HG03469 (cell line): ENCODE results near the gene CCM2.

Experiments
- ATAC-seq: cut with Tn5 transposase; IDR thresholded peaks from one replicate; pipeline ENCODE4 v1.9.1; 2021; ENCODE audit warnings: mild to moderate bottlenecking, moderate library complexity, moderate number of reproducible peaks; ENCODE audit not compliant: unreplicated experiment

CCM2 gene

DNA sequence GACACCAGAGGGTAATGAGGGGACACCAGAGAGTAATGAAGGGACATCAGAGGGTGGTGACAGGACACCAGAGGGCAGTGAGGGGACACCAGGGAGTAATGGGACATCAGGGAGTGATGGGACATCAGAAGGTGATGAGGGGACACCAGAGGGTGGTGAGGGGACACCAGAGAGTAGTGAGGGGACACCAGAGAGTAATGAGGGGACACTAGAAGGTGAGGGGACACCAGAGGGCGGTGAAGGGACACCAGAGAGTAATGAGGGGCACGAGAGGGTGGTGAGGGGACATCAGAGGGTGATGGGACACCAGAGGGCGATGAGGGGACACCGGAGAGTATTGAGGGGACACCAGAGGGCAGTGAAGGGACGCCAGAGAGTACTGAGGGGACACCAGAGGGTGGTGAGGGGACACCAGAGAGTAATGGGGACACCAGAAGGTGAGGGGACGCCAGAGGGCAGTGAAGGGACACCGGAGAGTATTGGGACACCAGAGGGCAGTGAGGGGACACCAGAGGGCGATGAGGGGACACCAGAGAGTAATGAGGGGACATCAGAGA is 78.2 kb downstream of the CCM2 start:
- ATAC-seq = no peak

DNA sequence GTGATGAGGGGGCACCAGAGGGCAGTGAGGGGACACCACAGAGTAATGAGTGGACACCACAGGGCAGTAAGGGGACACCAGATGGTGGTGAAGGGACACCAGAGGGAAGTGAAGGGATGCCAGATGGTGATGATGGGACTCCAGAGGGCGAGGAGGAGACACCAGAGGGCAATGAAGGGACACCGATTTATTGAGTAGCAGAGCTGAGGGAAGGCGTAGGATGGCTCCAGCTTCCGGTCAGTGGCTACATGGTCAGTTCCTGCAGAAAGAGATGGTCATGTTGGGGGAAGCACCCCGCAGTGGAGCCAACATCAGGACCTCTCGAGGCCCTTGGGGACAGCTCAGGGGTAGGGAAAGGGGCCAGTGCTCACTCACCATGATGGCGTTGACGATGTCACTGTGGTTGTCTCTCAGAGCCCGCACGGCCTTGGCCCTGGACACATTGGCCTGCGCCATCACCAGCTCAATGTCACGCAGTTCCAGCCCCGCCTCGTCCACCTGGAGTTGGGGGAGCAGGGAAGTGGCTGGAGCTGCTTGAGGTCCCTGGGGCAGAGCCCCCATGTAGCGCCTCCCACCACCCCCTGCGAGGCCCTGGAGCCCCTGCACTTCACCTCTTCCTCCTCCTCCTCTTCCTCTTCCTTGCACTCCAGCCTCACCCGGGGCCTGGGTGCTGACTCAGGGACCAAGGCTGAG is 80.4 kb downstream of the CCM2 start:
- no peak for ATAC-seq

DNA sequence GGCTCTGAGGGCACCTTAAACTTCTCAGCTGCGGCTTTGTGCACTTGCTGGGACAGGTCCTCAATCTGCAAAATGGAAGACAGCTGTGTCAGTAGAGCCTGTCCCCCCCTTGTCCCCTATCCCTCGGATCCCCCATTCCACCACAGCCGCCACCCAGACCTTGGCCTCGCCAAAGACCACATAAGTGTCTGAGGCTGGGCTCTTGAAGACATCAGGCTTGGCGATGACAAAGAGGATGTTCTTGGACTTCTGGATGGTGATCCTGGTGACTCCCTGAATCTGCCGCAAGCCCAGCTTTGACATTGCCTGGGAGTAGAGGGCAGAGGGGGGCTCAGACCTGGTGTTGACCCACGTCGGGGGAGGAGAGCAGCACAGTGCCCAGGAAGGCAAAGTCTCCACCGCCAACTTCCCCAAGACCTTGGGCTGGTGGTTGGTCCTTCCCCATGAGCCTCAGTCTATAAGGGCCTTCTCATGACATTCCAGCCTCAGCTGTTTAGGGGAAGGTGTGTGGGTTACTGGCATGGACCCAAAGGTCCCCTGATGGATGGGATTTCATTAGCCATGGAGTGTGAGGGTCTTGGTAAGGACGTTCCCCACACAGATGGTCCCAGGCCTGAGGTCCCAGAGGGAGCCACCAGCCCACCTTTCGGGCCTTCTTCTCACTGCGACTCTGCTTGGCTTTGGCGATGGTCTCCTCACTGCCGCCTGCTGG is 81.1 kb downstream of the CCM2 start:
- ATAC-seq = no peak

DNA sequence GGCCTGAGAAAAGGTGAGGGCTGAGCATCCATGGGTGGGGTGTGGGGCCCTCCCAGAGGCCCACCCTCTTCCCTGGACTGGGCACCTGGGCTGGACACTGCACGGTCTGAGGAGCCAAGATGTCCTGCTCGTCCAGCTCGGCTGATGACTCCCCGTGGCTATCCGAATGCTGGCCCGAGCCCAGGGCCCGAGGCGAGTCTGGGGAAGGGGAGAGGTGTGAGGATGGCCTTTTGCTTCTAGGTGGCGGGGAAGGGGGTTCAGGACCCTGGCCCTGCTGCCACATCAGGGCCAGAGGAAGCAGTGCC is 81.6 kb downstream of the CCM2 start:
- no peak for ATAC-seq

DNA sequence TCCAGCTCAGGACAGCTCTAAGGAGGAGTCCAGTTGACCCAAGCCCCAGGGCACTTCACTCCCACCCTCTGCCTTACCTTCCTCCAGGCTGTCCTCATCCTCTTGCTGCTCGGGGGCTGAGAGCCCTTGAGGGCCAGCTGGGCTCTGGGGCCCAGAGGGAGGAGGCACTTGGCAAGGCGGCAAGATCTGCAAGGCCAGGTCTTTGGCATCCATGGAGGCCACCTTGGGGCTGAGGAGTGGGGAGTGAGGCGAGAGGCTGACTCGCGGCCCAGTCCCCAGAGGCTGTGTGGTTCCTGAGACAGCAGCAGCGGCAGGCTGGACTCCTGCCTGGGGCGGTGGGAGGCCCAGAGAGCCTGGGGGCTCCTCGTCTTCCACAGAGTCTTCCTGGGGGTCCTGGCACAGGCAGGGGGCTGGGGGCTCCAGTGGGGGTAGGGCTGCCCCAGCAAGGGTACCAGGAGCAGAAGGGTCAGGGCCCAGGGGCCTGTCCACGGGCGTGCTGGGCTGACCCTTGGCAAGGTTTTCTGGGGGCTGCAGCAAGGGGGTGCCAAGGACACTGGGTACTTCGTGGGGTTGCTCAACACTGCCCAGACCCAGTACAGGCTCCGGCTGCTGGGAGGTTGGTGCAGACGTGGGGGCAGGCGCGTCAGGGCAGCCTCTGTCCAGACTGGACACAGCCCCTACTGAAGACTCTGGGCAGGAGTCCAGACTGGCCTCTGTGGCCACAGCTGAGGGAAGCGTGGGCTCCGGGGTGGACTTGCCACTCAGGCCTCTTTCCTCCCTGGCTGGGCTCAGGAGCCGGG is 82.2 kb downstream of the CCM2 start:
- ATAC-seq = no peak

DNA sequence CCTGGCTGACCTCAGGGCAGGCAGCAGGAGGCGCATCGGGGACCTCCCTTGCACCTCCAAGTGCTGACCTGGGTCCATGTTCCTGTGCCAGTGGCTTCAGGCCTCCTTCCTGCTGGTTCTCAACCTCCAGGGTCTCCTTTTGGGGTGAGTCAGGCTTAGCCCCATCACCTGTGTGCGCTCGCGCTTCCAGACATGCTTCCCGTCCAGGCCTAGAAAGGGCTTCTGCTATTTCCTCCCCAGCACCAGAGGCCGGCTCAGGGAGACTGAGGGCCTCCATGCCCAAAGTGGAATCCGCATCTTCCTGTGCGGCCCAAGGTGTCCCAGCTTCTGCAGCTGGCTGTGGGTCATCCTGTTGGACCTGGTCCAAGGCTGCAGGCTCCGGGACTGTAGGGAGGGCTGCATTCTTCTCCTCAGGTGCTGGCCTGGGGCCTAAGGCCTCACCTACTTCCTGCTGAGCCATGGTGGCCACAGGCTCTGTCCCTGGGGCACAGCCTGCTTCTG is 82.9 kb downstream of the CCM2 start:
- ATAC-seq = no peak

DNA sequence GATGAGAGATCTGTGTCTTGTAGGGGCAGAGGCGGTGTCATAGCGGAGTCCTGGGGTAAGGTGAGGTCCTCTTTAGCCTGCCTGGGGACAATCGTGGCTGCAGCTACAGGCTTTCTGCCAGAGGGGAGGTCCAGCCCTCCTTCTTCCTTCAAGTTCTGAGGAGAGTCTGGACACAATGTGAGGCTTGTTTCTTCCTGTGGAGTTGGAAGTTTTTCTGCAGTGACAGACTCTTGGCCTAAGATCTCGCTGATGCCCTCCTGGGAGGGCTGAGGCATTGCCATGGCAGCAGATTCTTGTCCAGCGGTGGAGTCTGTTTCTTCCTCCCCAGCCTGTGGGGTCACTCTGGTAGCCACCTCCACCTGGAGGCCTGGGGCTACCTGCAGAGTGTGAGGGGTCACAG is 84.3 kb downstream of the CCM2 start:
- no peak for ATAC-seq

DNA sequence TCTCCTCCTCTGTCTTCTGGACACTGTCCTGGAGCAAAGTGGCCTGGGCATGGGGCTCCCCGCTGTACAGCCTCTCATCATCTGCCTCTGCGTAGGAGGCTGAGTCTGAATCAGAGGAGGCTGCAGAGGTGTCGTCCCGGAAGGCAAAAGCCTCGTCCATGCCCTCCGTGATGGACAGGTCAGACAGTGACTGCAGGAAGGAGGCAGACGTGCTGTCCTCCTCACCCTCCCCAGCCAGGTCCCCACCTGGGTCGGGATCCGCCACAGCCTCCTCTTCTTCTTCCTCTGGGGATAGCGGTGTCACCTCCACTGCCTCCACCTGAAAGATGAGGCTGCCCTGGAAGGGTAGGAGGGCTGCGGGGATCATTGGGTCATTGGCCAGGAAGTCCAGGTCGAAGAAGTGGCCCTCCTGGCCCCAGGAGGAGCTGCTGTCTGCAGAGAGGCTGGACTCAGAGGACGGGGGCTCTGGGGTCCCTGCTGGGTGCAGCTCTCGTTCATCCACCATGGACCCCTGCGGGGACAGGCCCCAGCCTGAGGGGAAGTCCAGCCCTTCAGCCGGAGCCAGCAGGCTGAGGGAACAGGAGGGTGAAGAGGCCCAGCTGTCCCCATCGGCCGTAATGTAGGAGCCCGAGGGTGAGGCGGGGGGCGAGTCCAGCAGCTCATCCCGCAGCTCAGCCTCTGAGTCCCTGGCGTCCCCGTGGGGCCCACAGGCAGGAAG is 85.1 kb downstream of the CCM2 start:
- ATAC-seq = no peak

DNA sequence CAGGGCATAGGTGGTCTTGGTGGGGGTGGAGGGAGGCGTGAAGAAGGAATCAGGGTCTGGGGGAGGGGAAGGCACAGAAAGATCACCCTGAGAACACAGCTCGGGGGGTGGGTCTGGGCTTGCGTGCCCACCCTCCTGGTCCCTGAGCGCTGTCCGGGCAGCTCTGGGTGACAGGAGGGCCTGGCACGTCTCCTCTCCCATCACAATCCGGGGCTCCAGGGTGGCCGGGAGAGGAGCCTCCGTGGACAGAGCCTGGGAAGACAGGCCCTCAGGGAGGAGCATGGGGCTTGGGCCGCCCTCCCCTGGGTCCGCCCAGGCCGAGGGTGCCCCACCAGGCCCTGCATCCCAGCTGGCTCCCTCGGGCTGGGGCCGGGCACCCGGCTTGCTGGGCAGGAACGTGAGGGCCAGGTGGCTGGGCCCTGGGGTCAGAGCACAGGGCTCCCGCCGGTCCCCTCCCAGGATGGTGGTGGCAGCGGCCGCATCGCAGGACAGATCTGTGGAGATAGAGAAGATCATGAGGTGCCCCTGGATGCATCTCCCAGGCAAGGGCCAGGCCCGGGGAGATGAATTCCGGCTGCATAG is 85.7 kb downstream of the CCM2 start:
- ATAC-seq = no peak

DNA sequence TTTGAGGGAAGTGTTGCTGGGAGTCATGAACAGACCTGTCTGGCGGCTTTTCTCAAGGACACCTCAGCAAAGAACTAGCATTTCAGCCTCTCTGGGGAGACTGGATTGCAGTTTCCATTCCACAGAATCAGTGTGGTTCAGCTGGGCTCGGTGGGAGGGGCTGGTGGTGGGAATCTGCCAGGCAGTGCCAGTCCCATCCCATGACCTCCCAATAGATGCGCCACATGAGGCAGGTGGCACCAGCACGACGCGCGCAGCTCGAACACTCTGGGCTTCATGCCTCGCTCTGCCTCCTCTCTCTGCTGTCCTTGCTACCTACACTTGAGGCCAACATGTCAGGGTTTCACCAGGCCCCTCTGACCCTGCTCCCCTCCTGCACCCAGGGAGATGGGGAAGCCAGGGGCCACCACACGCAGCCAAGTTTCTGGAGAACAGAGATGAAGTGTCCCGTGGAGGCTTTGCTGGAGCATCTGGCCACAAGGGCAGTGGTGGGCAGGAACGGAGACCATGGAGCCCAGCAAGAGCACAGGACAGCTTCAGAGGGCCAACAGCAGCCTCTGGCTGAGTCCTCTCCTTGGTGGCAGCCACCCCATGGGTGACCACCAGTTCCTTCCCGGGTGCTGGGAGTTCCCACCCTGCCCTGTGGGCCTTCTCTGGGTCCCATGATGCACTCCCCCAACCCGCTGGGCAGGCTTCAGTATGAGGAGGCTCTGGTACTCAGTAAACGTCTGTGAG is 86.5 kb downstream of the CCM2 start:
- ATAC-seq = no peak

DNA sequence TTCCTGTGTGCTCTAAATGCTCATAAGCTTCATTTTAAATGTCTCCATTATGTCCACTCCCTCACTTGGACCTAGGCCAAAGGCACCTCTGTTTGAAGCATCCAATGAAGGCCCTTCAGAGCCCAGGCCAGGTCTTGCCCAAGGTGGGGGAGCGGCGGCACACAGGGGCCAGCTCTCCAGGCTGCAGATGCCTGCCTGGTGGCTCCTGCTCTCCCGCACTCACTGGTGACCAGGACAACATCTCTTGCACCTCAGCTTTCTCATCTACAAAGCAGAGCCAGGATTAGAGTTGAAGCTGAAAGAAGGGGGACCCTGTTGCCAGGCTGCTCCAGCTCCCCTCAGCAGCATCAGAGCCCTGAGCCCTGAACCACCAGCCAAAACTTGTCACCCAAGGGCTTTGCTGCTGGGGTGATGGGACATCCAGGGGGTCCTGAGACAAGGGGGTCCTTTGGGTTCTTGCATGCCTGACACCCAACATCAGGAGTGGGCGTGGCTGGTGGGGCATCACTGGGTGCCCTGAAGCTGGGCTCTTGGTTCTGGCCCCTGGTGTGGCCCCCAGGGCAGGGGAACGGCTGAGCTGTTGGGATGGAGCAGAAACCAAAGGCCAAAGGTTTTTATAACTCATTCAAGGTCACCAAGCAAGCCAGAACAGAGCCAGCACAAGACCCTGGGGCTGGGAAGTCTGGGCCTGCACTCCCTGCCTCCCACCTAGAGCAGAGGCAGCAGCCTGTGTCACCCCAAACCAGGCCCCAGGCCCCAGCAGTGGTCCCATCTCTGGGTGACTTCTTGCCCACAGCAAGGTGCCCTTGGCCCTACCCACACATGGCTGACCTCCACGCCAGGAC is 87.5 kb downstream of the CCM2 start:
- no peak for ATAC-seq

DNA sequence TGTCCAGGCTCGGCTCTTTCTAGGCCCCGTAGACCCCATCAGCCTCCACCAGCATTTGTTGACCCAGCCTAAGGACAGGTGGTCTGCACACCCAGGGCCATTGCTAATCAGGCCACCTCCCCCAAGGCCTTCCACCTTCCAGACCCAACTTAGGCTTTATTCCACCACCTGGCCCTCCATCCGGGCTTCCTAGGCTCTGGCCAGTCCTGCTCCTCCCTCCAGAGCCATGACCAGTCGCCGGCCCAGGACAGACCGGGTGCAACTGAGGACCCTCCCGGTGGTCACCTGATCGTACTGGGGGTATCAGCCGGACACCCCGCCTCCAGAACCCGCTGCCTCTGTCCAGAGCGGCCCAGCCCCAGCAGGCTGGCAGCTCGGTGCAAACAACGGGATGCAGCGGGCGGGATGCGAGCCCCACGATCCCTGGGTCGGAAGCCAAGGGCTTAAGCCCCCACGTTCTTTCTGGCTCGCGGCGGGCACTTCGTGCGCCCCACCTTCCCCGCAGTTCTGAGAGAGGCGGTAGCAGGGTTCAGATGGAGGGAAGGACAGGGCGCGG is 88.2 kb downstream of the CCM2 start:
- ATAC-seq = no peak

DNA sequence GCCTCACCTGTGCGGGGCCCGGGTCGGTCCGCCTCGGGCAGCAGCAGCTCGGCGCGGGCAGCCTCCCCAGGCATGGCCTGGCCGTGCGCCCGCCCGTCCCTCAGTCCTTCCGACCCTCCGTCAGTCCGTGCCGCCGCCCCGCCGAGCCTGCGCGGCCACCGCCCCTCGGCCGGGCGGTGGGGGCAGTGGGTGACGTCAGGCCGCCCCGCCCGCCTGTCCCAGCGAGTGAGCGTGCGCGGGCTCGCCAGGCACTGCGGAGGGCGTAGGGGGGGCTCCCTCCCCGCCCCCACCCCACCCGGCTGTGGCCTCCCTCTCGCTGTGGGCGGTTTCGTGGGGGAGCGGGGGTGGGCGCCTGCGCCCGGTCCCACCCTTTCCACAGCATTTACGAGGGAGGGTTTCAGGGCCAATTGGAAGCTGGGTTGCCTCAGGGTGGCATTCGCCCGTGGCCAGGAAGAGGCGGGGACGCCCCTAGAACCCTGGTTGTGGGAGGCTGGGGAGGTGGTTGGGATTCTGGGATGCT is 88.9 kb downstream of the CCM2 start, which contains the start of gene NACAD:
Gene NACAD, minus strand, starts transcription at position 149 of the 520 bp plus-strand sequence. Its CDS starts 75 bp downstream, at position 74.
- ATAC-seq = no peak

DNA sequence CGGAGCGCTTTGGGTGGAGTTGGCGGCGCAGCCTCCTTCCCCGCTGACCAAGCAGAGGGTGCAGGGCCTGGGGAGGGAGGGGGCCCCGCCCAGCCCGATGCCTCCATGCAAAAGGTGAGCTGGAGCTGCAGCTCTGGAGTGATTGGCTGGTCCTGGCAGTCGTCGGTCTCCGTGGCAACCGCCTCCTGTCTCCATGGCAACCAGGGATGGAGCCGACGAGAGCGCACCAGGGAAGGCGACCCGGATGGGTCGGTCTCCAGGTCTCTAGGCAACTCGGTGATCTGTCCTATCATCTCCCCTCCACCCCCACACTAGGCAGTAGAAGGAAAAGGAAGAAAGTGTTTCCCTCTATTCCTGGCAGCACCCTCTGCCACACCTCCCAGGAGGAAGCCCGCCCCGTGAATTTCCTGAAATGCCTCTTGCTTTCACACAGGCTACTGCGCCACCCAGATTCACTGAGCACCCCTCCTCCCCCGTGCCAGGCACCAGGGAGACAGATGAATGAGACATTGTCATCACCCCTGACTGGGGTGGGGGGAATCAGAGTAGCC is 89.4 kb downstream of the CCM2 start:
- no peak for ATAC-seq

DNA sequence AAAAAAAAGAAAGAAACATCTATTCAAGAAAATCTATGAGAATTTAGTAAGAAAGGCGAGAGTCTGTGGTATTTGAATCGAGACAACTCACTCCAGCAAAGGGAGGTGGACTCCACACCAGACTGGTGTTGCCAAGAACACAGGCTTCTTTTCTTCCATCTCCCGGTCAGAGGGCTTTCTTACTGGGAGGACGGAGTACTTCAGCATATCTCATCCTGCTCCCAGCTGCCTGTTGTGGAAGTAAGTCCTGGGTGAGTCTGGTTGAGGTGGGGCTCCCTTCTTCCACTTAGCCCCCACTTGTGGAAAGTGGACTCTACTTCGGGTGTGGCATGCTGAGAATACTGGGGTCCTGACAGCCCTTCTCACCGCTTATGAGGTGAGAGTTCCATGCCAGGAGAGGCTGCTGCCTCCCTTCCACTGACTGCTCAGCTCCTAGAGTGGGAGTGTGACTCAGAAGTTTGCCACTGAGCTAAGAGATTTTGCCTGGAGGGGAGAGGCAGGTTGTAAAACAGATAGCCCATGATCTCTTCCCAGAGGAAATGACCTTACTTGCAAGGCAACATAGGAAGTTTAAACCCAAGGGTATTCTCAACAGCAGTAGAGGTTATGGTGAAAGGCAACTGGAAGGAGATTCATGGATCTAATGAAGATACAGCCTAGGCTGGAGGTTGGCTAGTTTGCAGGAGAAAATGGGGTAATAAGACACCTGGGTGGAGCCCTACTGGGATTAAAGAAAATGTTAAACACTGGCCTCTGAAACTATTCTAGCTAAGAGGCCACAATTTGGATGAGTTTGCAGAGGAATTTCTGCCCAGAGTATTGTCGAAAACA is 92.3 kb downstream of the CCM2 start:
- no peak for ATAC-seq

DNA sequence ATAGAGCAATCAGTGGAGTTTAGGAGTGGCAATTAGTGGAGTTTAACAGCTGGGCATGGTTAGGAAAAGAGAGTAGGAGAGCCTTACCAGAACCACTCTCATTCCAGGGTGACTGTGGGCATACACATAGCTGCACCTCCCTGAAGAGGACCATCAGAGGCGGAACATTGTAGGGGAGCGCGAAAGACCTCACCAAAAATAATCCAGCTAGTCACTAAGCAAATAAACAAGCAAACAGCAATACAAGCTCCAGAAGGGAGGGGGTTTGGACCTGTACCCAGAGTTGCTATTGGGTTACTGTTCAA is 92.9 kb downstream of the CCM2 start:
- ATAC-seq = no peak
